ENCODE results near the gene KIRREL3.

The KIRREL3 gene

DNA sequence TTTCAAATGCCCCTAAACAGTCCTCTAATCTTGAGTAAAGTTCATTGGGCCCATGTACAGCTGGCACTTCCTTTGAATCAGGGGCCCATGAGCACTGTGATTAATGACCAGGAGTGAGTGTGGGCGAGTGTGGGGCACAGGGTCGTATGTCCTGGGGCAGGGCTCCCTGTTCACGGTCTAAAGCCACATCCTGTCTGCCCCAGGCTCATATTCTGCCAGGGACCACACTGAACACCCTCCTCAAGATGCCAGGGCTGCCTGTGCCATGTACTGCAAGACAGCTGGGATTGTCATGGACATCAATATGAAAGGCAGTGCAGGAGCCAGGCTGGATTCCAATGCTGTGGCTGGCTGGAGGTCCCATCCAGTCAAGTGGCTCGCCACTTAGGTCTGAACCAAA lies 130.5 kb downstream of the KIRREL3 start:
- DNase-seq (ENCODE audit: low read depth) = peak; percentile 43

DNA sequence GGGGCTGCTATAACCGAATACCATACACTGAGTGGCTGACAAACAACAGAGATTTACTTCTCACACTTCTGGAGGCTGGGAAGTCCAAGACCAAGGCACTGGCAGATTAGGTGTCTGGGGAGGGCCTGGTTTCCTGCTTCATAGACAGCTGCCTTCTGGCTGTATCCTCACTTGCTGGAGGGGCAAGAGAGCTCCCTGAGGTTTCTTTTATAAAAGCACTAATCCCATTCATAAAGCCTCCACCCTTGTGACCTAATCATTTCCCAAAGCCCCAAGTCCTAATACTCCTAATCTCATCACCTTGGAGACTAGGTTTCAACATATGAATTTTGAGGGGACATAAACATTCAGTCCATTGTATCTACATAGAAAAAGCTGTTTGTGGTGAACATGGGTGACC lies 131.8 kb downstream of the KIRREL3 start:
- no peak for DNase-seq (ENCODE audit: low read depth)

DNA sequence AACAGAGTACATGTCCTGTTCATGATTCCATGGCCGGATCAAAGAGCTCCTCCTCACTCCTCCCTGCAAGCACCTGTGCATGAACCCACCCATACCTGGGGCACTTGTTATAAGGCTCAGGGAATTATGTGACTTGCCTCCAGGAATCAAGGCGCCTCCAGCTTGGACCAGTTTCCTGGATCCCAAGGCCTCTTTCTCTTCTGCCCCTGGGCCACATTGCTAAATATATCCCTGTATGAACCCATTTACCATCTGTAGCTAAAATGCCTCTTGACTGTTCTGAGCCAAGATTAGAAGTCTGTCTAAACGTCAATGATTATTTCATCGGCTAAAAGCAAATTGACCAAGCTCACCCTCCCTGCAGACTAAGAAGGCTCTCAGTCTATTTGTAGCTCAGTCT lies 135.6 kb downstream of the KIRREL3 start:
- no peak for DNase-seq (ENCODE audit: low read depth)

DNA sequence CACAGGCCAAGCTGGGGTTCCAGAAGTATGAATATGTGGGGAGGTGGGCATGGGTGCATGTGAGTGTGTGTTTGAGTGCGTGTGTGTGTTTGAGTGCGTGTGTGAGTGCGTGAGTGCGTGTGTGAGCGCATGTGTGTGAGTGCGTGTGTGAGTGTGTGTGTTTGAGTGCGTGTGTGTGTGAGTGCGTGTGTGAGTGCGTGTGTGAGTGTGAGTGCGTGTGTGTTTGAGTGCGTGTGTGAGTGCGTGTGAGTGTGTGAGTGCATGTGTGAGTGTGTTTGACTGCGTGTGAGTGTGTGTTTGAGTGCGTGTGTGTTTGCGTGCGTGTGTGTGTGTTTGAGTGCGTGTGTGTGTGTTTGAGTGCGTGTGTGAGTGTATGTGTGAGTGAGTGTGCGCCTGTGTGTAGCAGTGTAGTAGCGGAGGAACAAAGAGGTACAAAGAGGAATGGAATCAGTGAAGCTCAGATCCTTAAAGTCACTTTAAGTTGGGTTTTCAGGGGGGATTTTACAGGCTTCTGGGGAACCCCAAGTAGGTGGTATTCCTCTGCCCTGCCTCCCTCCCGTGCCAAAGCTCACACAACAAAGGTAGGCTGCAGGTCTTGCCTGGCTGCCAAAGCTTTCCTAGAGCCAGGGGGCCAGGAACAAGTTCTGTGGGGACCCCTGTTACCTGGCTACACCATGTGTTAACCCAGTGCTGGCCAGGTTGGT lies 137.1 kb downstream of the KIRREL3 start:
- DNase-seq (ENCODE audit: low read depth) = no peak

DNA sequence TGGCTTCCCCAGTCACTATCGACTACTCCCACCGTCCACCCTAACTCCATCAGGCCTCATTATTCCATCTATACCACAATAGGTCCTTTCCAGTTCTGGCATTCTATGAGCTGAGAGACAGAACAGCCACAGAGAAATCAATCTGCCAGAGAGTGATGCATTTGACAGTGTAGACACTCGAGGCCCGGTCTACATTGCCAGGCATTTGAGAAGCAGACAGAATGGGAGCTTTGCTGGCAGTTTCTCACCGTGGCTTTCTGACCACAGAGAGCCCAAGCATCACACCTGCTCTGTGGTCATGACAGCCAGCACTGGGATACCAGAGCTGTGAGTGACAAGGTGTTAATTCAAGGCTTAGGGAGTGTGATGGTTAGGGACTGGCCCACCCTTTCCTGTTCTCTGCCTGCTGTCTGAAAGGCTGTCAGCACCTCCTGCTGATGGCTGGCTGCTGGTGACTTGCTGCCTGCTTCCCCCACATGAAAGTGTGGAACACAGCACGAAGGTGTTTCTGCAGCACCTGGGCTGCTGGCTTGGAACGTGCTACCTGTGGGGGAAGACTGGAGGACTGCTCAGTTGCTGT lies 137.8 kb downstream of the KIRREL3 start:
- no peak for DNase-seq (ENCODE audit: low read depth)

- no peak for DNase-seq (ENCODE audit: low read depth)
Measured at GRCh38 chr11:126861796-126862459, 138.6 kb downstream of the KIRREL3 start.

- DNase-seq (ENCODE audit: low read depth) = no peak
Measured at GRCh38 chr11:126857860-126858808, 142.4 kb downstream of the KIRREL3 start.

- DNase-seq (ENCODE audit: low read depth) = no peak
Measured at GRCh38 chr11:126855536-126855935, 145.0 kb downstream of the KIRREL3 start.

DNA sequence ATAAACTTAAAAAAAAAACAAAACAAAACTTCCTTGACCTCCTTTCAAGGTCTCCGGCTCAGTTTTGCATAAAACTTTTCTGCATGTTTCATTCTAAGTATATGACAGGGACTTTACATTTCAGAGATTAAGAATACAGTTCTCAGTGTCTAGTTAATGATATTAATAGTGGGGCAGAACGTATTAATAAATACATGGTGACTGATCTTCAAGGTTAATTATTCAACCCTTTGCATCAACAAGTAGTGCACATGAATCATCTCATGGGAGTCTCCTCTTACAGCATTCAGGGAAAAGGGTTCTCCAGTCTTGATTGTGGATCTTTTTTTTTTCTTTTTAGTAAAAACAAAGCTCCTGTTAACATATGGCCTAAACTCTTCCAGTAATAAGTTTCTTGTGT lies 146.8 kb downstream of the KIRREL3 start:
- DNase-seq (ENCODE audit: low read depth) = peak; percentile 36

- no peak for DNase-seq (ENCODE audit: low read depth)
Measured at GRCh38 chr11:126844789-126845188, 155.8 kb downstream of the KIRREL3 start.

GRCh38 chr11:126843096-126843495 lies 157.5 kb downstream of the KIRREL3 start:
- no peak for DNase-seq (ENCODE audit: low read depth)

DNA sequence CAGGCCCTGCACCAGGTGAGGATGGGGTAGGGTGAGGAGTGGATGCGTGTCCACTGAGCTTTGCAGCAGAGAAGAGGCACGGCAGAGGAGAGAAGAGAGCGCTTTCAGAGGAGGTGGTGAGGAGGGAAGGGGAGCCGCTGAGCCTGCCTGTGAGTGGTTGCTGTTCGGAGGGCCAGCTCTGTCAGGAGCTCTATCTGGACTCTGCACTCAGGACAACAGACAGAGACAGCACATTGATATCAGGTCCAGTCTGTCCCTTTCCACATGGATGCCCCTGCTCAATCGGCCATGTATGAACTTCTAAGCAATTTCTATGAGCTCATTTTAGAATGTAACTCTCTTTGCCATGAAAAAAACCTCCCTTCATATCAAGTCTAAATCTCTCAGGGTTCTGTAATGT lies 158.6 kb downstream of the KIRREL3 start:
- DNase-seq (ENCODE audit: low read depth) = no peak

GRCh38 chr11:126840975-126841374 lies 159.6 kb downstream of the KIRREL3 start:
- no peak for DNase-seq (ENCODE audit: low read depth)

DNA sequence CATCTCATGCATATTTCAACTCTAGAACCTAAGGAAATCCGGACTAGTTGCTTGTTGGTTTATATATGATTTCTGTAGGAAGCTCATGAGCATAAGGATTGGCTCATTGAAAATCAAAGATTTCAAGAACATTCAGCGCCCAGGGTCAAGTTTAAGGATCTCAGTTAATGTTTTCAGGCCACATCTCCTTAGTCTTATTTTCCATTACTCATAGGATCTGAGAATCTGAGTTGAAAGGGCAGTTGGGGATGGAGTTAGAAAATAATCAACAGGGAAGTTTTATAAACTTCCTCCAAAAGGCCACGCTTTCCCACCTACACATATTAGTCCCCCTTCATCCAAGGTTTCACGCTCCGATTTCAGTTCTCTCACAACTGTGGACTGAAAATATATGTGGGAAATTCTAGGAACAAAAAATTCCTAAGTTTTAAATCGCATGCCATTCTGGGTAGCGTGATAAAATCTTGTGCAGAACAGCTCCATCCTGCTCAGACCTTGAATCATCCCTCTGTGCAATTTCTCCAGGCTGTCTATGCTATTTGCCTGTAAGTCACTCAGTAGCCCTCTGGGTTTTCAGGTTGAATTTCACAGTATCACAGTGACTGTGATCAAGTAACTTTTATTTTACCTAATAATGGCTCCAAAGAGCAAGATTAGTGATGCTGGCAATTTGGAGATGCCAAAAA lies 160.2 kb downstream of the KIRREL3 start:
- DNase-seq (ENCODE audit: low read depth) = peak; percentile 86

DNA sequence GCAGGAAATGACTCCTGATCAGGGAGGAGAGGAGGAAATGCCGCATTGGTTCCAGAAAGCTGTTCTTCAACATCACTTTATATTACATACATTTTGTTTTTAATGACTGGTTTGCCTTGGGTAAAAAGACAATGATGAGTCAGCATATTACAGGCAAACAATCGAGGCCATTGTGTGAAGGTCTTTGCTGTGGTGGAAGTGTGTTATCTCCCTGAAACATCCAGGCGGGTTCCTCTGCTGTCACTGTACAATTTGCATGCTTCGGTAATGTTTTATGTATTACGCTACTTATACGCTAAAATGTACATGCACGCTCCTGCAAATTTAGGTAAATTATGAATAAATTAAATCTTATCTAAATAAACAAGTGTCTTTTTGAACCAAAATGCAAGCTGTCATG lies 161.1 kb downstream of the KIRREL3 start:
- no peak for DNase-seq (ENCODE audit: low read depth)

DNA sequence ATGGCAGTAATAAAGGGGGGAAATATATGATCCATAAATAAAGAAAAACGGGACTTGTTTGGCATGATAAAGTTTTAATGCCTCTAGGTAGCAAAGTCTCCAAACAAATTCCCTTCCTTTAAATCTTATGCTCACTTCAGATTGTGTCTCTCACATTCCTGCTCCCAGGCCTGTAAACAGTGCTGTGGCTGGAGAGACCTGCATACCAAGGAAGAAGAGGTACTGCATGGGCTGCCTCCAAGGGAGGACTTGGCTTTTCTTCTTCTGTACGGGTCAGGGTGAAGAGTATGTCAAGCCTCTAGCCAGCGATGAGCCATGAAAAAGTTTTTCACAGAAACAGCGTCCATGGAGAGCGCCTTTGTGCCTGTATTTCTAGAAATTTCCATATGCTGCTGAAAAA lies 161.8 kb downstream of the KIRREL3 start:
- DNase-seq (ENCODE audit: low read depth) = no peak

DNA sequence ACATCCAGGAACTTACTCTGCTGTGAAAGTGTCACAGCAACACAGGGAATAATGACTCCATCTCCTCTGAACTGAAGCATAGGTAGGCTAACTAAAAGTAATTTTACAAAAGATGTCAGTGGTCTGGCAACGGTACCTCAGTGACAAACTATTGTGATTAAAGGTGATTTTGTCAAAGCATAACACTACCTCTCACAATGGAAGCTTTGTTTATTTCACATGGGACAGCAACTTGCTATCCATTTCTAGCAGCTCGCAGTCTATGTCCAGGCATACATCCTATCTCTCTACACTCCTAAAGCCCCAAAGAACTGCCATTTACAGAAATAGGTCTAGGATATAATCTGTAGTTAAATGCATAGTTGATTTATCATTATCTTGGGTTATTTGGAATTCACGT lies 163.0 kb downstream of the KIRREL3 start:
- DNase-seq (ENCODE audit: low read depth) = no peak

GRCh38 chr11:126834573-126834972 lies 166.0 kb downstream of the KIRREL3 start:
- DNase-seq (ENCODE audit: low read depth) = no peak

DNA sequence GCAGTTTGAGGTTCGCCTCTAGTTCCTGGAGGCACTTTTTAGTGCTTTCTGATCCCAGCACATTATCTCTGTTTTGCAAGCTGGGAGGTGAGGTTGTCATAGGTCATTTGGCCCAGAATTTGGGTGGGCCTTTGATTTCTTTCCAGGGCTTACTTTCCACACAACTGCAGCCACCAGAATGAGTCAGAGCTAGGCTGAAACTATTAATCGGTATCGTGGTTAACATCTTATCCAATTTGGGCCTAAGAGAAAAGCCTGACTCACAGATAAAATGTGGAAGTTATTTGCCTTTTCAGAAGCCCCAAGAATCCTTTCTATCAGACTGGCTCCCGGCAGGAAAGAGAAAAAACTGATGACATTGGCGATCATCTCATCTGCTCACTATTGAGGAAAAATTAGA lies 166.4 kb downstream of the KIRREL3 start:
- DNase-seq (ENCODE audit: low read depth) = peak; percentile 95

GRCh38 chr11:126833065-126833464 lies 167.5 kb downstream of the KIRREL3 start:
- no peak for DNase-seq (ENCODE audit: low read depth)

DNA sequence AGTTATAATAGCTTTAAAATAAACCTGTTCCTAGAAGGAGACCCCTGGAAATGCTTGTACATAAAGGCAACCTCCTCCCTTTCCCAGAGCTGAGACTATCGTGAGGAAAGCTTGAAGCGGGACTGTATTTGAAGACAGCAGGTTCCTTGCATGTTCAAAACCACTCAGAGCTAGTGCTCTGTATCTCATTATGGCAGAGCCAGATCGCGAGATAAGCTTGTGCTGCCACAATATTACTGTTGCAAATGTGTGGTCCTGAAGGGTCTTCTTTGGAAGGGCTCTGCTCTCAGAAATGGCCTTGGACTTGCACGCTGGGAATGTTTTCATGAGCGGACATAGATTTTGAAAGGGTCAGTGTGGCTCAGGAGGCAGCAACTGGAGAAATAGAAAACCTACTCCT lies 168.2 kb downstream of the KIRREL3 start:
- no peak for DNase-seq (ENCODE audit: low read depth)
